HG03521 (cell line): ENCODE results near the gene TSPAN5.

ENCODE experiments used
- ATAC-seq: cut with Tn5 transposase; IDR thresholded peaks from one replicate; pipeline ENCODE4 v1.9.1; 2021; ENCODE audit warnings: mild to moderate bottlenecking, moderate library complexity; ENCODE audit not compliant: unreplicated experiment

The TSPAN5 gene

DNA sequence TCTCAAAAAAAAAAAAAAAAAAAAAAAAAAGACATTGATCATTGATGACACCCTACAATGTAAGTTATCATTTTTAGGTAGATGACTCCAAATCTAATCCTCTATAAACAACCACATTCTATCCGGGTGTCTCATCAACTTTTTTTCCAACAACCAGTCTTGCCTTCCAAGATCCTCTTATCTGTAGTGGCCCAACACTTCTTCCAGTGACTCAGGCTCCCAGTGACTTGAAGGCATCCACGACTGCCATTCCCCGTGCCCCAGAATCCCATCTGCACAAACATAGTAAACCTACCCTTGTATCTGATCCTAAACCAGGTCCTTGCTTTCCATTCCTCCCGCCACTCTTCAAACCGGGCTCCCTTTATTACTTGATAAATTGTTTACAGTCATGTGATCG, 15.6 kb upstream of the TSPAN5 start:
- ATAC-seq = no peak

DNA sequence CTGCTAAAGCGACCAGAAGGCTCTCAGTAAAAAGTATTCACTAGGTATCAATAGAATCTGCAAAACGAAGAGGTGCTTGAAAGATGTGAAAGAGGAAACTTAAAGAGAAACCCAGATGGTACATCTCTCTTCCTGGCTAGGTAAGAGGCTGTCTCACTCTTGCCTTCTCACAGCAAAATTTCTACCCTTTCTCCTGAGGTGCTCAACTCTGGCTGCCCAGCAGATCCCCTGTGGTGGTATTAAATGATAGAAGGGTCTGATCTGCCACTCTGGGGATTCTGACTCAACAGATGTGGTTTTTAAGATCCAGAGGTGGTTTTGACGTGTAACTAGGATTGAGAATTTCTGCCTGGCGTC, 14.9 kb upstream of the TSPAN5 start:
- no peak for ATAC-seq

- no peak for ATAC-seq
Observed at GRCh38 chr4:98672583-98673287, 14.3 kb upstream of the TSPAN5 start.

GRCh38 chr4:98671131-98671530, 12.7 kb upstream of the TSPAN5 start:
- no peak for ATAC-seq

DNA sequence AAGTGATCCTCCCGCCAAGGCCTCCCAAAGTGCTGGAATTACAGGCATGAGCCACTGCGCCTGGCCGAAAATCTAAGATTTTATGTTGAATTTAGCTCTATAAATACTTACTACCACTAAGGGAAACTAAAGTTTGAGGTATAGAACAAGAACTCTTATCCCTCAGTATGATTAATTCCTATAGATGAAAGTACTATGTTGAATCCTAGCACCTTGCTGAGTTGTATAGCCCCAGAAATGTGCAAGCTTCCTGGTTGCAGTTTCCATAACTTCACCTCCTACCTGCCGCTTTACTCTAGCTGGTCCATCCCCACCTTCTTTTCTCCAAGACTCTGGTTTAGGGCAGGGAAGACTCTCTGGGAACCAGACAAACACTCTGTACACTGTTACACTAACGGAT, 11.8 kb upstream of the TSPAN5 start:
- ATAC-seq = no peak

DNA sequence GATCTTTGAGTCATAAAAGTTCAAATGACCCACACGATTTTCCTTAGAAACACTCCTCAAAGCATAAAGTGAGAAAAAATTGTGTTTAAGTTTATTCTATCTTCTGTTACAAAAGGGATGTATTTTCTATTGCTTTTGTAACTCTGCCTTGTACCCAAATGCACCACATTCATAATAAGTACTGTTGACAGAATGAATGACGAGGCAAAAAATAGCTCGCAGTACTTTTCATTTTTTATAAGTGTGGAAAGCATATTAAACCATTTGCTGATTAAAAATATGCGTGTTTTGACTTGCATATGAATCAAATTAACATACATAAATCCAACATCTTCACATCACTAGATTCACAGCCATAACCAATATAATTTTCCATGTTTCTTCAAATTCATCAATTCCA, 11.2 kb upstream of the TSPAN5 start:
- no peak for ATAC-seq

DNA sequence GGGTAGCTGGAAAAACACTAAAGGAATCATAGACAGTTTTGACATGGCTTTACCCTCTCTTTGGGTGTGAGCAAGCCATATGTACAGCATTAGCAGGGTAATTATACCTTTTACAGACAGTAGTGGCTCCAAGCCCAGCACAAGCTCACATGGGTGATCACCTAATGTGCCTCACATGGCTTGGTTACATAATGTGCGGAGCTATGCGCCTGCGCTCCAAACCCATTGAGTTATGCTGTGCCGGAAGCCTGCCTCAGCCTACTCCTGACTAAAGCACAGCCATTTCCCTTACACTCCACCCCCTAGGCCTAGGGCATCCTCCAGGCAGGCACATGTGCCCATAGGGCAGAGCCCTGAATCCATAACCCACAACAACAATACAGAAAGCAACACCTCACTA, 6.5 kb upstream of the TSPAN5 start:
- no peak for ATAC-seq

DNA sequence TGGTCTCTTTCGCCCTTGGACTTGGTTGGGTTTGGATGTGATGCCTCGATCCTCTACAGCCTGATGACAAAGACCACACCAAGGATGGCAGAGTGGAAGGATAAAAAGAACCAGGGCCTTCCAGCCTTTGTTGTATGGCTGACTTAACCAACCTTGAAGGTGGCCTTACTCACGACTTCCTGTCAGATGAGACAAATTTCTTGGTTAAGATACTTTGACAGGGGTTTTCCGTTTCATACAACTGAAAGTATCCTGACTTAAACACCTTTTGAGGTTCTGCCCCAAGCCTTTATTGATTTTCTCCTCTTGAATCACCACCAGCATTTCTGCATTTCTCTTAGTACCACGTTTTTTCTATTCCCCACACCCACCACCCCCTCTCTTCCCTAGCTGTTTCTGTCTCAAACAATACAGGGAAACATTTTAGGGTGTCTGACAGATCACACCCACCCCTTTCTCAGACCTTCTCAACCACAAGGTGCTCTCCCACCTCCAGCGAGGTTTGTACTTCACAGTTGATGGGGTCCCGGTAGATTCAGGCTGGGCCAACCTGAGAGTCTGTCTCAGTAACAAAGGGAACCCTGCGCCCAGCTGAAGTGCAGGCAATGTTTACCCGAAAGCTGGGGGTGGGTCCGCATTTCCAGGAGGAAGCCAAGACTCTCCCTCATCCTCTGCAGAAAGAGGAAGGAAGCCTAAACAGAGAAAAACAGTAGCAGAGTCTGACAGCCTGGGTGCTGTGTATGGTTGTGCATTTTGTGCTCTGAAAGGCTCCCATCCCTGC, 5.0 kb upstream of the TSPAN5 start:
- ATAC-seq = peak; percentile 62

DNA sequence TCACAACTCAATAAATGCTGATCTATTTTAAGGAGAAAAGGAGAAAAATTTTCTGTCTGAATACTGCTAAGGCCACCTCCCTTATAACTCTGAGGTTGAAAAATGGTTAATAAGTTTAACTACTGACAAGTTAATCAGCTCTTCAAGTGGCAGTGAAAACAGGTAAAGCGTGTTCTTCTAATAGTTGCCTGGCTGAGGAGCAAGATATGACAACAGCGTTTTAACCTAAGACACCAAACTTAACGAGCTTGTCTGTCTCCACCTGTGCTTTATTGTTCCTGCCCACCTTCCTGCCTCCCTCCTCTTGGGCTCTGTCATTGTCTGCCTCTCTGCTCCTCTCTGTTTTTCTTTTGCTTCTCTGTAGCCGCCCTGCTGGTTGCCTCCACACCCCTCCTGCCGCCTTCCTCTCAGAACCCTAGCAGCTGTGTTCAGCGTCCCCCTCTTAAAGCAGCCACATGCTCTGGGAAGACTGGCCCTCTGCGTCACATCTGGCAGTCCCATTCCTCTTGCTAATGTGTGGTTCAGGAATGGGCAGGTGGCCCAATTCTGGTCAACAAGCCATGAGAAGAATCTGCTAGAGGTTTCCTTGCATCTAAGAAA, 4.3 kb upstream of the TSPAN5 start:
- ATAC-seq = no peak

DNA sequence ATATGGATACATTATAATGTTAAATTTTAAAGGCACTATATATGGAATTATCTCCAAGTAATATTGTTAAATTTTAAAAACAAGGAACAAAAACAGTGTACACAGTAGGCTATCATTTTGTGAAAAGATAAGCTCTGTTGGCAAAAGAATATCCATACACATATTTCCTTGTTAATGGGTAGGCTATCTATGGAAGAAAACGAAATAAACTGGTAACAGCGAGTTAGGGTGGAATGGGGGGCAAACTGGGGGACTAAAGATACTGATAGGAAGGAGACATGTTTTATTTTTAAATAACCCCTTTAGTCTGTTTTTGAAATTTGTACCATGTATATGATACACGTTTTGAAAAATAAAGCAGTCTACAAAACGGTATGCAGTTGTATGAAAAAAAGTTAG, 3.6 kb upstream of the TSPAN5 start:
- ATAC-seq = no peak

GRCh38 chr4:98661371-98662054, 3.1 kb upstream of the TSPAN5 start:
- no peak for ATAC-seq

DNA sequence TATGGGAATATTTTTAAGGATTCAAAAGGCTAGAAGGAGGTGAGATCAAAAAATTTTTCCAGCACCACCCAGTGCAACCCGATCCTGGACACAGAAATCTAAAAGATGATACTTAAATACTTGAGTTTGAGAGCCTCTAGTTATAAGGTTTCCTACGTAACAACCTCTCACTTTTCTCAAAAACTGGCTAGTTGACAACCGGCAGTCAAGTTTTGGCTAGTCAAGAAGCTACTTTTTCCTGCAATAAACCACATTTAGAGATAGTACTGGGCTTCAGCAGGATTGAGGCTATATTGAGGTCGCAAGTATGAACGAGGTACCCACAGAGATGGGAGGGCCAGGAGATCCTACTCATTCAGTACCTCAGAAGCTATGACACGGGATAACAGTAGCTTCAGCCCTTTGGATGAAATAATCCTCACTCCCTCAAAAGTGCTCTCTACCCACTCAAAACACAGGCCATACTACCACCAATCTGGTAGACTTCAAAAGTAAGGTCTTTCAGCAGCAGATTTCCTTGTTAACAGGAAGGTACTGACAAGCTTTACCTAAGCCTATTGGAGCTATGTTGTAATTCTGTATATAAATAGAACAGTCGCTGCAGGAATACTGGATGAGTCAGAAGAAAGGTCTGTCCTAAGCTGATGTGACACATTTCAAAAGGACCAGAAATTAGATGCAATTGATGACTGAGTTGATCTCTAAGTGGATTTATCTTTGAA, 1.5 kb upstream of the TSPAN5 start:
- ATAC-seq = no peak

DNA sequence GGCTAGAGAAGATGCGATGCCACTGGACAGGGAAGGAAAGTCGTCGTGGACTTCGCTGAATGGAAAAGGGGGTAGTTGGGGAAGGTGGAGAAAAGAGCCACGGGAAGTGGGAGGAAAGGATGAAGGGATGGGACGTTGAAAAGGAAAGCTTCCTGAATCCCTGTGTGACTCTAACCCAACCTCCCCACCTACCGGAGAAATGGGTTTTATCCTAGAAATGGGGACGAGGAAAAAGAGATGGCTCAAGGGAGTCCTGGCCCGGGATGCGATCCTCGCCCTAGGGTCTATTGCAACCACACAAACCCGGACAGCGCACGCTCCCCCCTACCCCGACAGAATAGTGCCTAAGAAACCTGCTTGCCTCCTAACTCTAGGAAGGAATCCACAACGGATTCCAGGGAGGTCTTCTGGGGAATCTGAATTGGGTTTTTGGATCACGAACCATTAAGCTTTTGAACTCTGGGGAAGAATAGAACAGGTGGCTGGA, 738 bp upstream of the TSPAN5 start:
- no peak for ATAC-seq

DNA sequence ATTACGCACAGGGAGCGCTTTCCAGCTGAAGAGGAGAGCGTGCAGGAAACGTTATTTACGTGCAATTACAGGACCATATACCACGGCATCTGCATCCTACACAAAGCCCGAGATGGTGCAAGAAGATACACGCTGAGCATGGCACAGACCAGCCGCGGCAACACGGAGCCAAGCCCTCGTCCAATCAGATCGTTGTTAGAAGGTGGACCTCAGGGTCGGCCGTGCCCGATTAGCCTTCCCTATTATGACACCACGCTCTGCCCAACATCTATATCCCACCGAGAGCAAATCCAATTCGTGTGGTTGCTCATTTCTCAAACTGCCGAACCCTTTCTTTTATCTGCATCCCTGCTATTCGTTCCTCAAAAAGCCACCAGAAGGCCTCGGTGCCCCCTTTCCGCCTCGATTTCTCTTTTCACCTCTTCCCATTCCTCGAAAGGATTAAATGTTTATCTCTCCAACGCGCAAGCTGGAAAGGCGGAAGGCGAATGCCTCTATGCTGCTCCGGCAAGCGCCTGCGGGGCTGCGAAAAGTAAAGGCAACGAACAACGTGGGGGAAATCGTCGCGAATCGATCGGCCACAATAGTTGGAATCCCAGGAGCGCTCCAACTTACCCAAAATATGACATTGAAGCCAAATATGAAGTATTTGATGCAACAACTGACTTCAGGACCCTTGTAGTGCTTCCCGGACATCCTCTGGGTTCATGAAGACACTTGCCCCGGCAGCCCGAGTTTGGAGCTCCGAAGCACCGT, 702 bp downstream of the TSPAN5 start:
- ATAC-seq = no peak

DNA sequence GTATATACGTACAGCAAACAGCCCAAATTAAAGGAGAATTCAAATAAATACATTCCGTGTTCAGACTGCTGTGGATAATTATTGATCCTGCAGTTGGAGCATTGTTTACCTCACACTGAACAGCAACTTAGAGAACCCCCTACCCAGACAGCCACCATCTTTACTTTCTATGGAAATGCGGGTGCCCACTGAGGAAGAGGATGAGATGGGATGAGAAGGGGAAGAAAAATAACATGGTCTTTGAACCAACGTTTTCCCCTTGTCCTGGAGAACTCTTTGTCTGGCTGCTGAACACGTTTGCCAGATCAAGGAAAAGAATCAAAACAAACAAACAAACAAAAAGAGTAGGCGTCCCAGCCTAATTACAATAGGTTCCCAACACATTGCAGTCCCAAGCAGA, 1.5 kb downstream of the TSPAN5 start:
- no peak for ATAC-seq

GRCh38 chr4:98656443-98656842, 2.0 kb downstream of the TSPAN5 start:
- no peak for ATAC-seq

DNA sequence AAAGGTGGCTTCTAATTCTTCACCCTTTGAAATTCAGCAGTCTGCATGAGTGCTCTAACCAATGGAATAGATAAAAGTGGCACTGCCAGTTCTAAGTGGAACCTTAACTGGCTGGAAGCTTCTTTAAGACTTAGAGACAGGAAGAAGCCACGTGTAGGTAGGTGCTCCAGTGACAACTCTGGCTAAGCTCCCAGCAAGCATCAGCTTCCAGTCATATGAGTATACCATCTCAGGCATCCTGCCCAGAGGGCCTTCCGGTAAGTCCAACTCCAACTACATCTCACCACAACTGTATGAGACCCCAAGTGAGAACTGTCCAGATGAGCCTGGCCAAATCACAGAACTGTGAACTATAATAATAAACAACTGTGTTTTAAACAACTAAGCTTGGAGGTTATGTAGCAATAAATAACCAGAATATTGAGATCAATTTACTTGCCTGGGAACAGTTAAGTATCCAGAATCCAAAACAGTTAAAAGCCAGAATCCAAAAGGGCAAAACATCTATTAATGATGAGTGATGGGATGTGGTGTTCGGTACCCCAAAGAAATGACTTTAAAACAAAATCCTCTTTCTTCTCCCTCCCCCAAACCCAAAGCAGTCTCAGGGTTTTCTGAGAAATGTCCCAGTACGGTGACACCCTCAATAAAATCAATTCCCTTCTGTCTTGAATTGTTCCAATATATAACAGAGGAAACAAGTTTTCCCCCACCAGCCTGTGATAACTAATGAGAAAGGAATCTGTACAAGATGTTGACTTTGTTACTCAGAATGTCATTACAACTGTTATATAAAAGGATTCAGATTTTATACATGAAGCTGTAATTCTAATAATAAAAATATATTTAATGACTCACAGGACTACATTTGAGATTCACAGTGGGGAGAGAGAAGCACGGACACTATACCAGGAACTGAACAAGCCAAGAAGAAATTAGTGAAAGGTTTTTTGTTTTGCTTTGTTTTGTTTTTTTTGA, 4.2 kb downstream of the TSPAN5 start:
- no peak for ATAC-seq

GRCh38 chr4:98652996-98653395, 5.4 kb downstream of the TSPAN5 start:
- ATAC-seq = no peak

- ATAC-seq = no peak
Observed at GRCh38 chr4:98648602-98649001, 9.8 kb downstream of the TSPAN5 start.
